CD4-positive, alpha-beta memory T cell (primary cell): ENCODE measurements around the gene SLC38A8. TPM values are rescaled to one million over a fixed set of nuclear protein-coding genes. Genes with fewer than 3 reads are reported as not detected.

Experiments
- CTCF ChIA-PET: fragments of 350-600 bp; sonication (Branson Sonifier 250); formaldehyde crosslinking; loops from one replicate; lab custom pipeline; 2021; ENCODE audit warnings: inconsistent platforms; ENCODE audit not compliant: partially characterized antibody; lab: Charles Lee
- POLR2A ChIA-PET: fragments of 350-600 bp; sonication (Branson Sonifier 250); formaldehyde crosslinking; loops from one replicate; lab custom pipeline; 2021; ENCODE audit not compliant: partially characterized antibody; lab: Charles Lee
- DNase-seq, 5 donors: peaks; one replicate each; pipeline versions ENCODE4 v3.0.0 to v3.0.0-alpha.2; 2020 to 2022; ENCODE audit warnings: mixed read lengths in 1 of 5
- H3K27ac ChIP-seq: one replicate; pipeline ENCODE4 v1.7.0; 2013; ENCODE audit warnings: low read depth, low read length
- H3K27me3 ChIP-seq: 2 replicates; pipeline ENCODE4 v1.7.0; 2013; ENCODE audit warnings: mild to moderate bottlenecking, low read length, moderate library complexity; ENCODE audit not compliant: insufficient read depth
- H3K36me3 ChIP-seq: 2 replicates; pipeline ENCODE4 v1.7.0; 2013; ENCODE audit warnings: mild to moderate bottlenecking, low read length, moderate library complexity; ENCODE audit not compliant: insufficient read depth
- H3K4me1 ChIP-seq: 2 replicates; pipeline ENCODE4 v1.7.0; 2013; ENCODE audit warnings: mild to moderate bottlenecking, low read length, moderate library complexity; ENCODE audit not compliant: insufficient read depth
- H3K4me3 ChIP-seq, 2 donors: one replicate each; pipeline ENCODE4 v1.7.0; 2013; ENCODE audit warnings: low read length in 2 of 2, mild to moderate bottlenecking in 1 of 2
- H3K9me3 ChIP-seq, 2 donors: one replicate each; pipeline ENCODE4 v1.7.0; 2013; ENCODE audit warnings: low read length in 2 of 2, control low read depth in 1 of 2; ENCODE audit not compliant: control insufficient read depth in 1 of 2
- H3K27ac Mint-ChIP-seq, 7 donors: one replicate each; pipeline ENCODE4 v1.8.0; 2020 to 2021; ENCODE audit warnings: mixed read lengths in 7 of 7, mild to moderate bottlenecking in 6 of 7, inconsistent platforms in 3 of 7, moderate library complexity in 3 of 7
- H3K27me3 Mint-ChIP-seq, 2 donors: one replicate each; pipeline ENCODE4 v1.8.0; 2020 to 2021; ENCODE audit warnings: mixed read lengths in 2 of 2
- H3K36me3 Mint-ChIP-seq, 2 donors: one replicate each; pipeline ENCODE4 v1.8.0; 2020 to 2021; ENCODE audit warnings: mixed read lengths in 2 of 2, inconsistent platforms in 1 of 2, mild to moderate bottlenecking in 1 of 2
- H3K4me1 Mint-ChIP-seq, 4 donors: one replicate each; pipeline ENCODE4 v1.8.0; 2020 to 2021; ENCODE audit warnings: mixed read lengths in 4 of 4, mild to moderate bottlenecking in 1 of 4
- H3K4me3 Mint-ChIP-seq, 8 donors: one replicate each; pipeline ENCODE4 v1.8.0; 2020 to 2021; ENCODE audit warnings: mixed read lengths in 8 of 8, mild to moderate bottlenecking in 7 of 8, moderate library complexity in 6 of 8, inconsistent platforms in 3 of 8
- H3K9me3 Mint-ChIP-seq, 8 donors: one replicate each; pipeline ENCODE4 v1.8.0; 2020 to 2021; ENCODE audit warnings: mixed read lengths in 8 of 8, mild to moderate bottlenecking in 5 of 8, inconsistent platforms in 3 of 8, moderate library complexity in 1 of 8
- intact Hi-C: fragments of 100-400 bp; cut with micrococcal nuclease; formaldehyde crosslinking; loops from one replicate; pipeline ENCODE4 v1.15.1; 2023
- polyA plus RNA-seq, 2 donors: library from polyadenylated mRNA; unstranded; fragments of 300-500 nt; fragmentation: Illumina TruSeq; gene quantifications; one replicate each; pipeline ENCODE4 v1.2.3, GENCODE V29; 2021
- total RNA-seq, 2 experiments: library from RNA; stranded (reverse); gene quantifications; one replicate each; pipeline ENCODE4 v1.2.3, GENCODE V29; 2021

The SLC38A8 gene
- total and polyA plus RNA-seq, 4 experiments from 2014 or later = not detected

GRCh38 chr16:84086341-84086740, 43.7 kb upstream of the SLC38A8 start:
- Mint-ChIP-seq H3K4me3 (peak overlapping the region in 1 of 8 donors; percentile 25), H3K36me3 (peaks cover 49 to 81% of the 10 kb centered on the region in 2 donors), H3K4me1 (peaks cover 26 to 40% (median 34%) of the 10 kb centered on the region in 4 donors), H3K9me3 (no peaks in the 10 kb centered on the region), H3K27ac (peak overlapping the region in 4 of 7 donors; percentile 1 to 64 (median 24)), H3K27me3 (no peaks in the 10 kb centered on the region)
- H3K4me3 ChIP-seq = no peak overlapping the region
- H3K27me3 ChIP-seq = no peaks in the 10 kb centered on the region
- peaks cover 72% of the 10 kb centered on the region for H3K36me3 ChIP-seq
- H3K4me1 ChIP-seq = peaks cover 29% of the 10 kb centered on the region
- intact Hi-C loops = loop anchor here (5.0 kb wide), 1 partner anchor 416 kb away; the partner anchor contains the start of gene MEAK7
- no peaks in the 10 kb centered on the region for H3K9me3 ChIP-seq
- ChIA-PET CTCF (interaction anchor here (0.9 to 6.6 kb wide), 10 partner anchors 9 to 102 kb away, joined by 3 to 78 read pairs (median 20); partner anchors contain the start of genes DNAAF1, HSDL1, MBTPS1 and TAF1C), POLR2A (interaction anchor here (1.6 to 1.9 kb wide), 2 partner anchors 30 to 101 kb away, joined by 5 to 6 read pairs; partner anchors contain the start of genes MBTPS1 and TAF1C)
- DNase-seq = no peak
- H3K27ac ChIP-seq = no peak overlapping the region

GRCh38 chr16:84085773-84086172, 43.2 kb upstream of the SLC38A8 start:
- Histone ChIP-seq H3K4me1 (peaks cover 29% of the 10 kb centered on the region), H3K36me3 (peaks cover 78% of the 10 kb centered on the region), H3K9me3 (no peaks in the 10 kb centered on the region), H3K27ac (no peak overlapping the region), H3K27me3 (no peaks in the 10 kb centered on the region), H3K4me3 (no peak overlapping the region)
- no peaks in the 10 kb centered on the region for H3K9me3 Mint-ChIP-seq
- ChIA-PET POLR2A (interaction anchor here (0.6 to 1.9 kb wide), 3 partner anchors 31 to 1444 kb away, joined by 3 to 6 read pairs (median 5); partner anchors contain the start of genes MBTPS1 and TAF1C), CTCF (interaction anchor here (0.6 to 6.6 kb wide), 13 partner anchors 9 to 102 kb away, joined by 3 to 78 read pairs (median 8); partner anchors contain the start of genes DNAAF1, HSDL1, MBTPS1 and TAF1C)
- H3K27me3 Mint-ChIP-seq = no peaks in the 10 kb centered on the region
- H3K4me3 Mint-ChIP-seq = peak overlapping the region in 1 of 8 donors; percentile 25
- no peak for DNase-seq
- H3K27ac Mint-ChIP-seq = peak overlapping the region in 6 of 7 donors; percentile 5 to 64 (median 50)
- H3K36me3 Mint-ChIP-seq = peaks cover 49 to 82% of the 10 kb centered on the region in 2 donors
- H3K4me1 Mint-ChIP-seq = peaks cover 26 to 45% (median 34%) of the 10 kb centered on the region in 4 donors
- intact Hi-C loops = loop anchor here (2.0 to 5.0 kb wide), 2 partner anchors 31 to 417 kb away; partner anchors contain the start of genes MBTPS1 and MEAK7

- H3K4me1 Mint-ChIP-seq = peaks cover 26 to 47% (median 34%) of the 10 kb centered on the region in 4 donors
- H3K4me3 ChIP-seq = no peak overlapping the region
- no peak overlapping the region for H3K27ac ChIP-seq
- H3K9me3 ChIP-seq = no peaks in the 10 kb centered on the region
- peaks cover 29% of the 10 kb centered on the region for H3K4me1 ChIP-seq
- H3K27ac Mint-ChIP-seq = peak overlapping the region in 1 of 7 donors; percentile 64
- peaks cover 51 to 83% of the 10 kb centered on the region in 2 donors for H3K36me3 Mint-ChIP-seq
- DNase-seq = no peak
- POLR2A ChIA-PET = interaction anchor here (0.6 to 1.1 kb wide), 3 partner anchors 31 to 1443 kb away, joined by 3 to 8 read pairs (median 5); partner anchors contain the start of gene MBTPS1
- H3K4me3 Mint-ChIP-seq = no peak overlapping the region
- no peaks in the 10 kb centered on the region for H3K9me3 Mint-ChIP-seq
- H3K27me3 ChIP-seq = no peaks in the 10 kb centered on the region
- CTCF ChIA-PET = interaction anchor here (0.6 to 6.6 kb wide), 16 partner anchors 10 to 105 kb away, joined by 3 to 78 read pairs (median 7); partner anchors contain the start of genes MBTPS1 and TAF1C
- peaks cover 81% of the 10 kb centered on the region for H3K36me3 ChIP-seq
- no peaks in the 10 kb centered on the region for H3K27me3 Mint-ChIP-seq
- intact Hi-C loops = loop anchor here (2.0 to 5.0 kb wide), 2 partner anchors 32 to 417 kb away; partner anchors contain the start of genes MBTPS1 and MEAK7
These were observed 42.7 kb upstream of the SLC38A8 start for GRCh38 chr16:84085271-84085667.

- H3K36me3 ChIP-seq = peaks cover 81% of the 10 kb centered on the region
- ChIA-PET POLR2A (interaction anchor here (0.8 to 1.1 kb wide), 2 partner anchors 32 to 91 kb away, joined by 5 to 8 read pairs; partner anchors contain the start of gene MBTPS1), CTCF (interaction anchor here (0.7 to 6.6 kb wide), 19 partner anchors 10 to 106 kb away, joined by 3 to 78 read pairs (median 6); partner anchors contain the start of genes MBTPS1 and TAF1C)
- Mint-ChIP-seq H3K9me3 (no peaks in the 10 kb centered on the region), H3K27ac (peak overlapping the region in 5 of 7 donors; percentile 19 to 64 (median 55)), H3K4me1 (peaks cover 29 to 52% (median 35%) of the 10 kb centered on the region in 4 donors), H3K4me3 (peak overlapping the region in 4 of 8 donors; percentile 13 to 39 (median 18)), H3K27me3 (no peaks in the 10 kb centered on the region), H3K36me3 (peaks cover 52 to 84% of the 10 kb centered on the region in 2 donors)
- no peaks in the 10 kb centered on the region for H3K9me3 ChIP-seq
- peak; percentile 64 to 76 (median 67) for DNase-seq
- intact Hi-C loops = loop anchor here (1.0 to 5.0 kb wide), 4 partner anchors 32 to 418 kb away; partner anchors contain the start of genes MBTPS1, MEAK7 and TAF1C
- H3K4me3 ChIP-seq = no peak overlapping the region
- H3K27me3 ChIP-seq = no peaks in the 10 kb centered on the region
- no peak overlapping the region for H3K27ac ChIP-seq
- peaks cover 29% of the 10 kb centered on the region for H3K4me1 ChIP-seq
These were observed 42.1 kb upstream of the SLC38A8 start for GRCh38 chr16:84084570-84085270.

- no peak overlapping the region for H3K27ac ChIP-seq
- Mint-ChIP-seq H3K4me1 (peaks cover 18 to 37% (median 30%) of the 10 kb centered on the region in 4 donors), H3K36me3 (peaks cover 47 to 81% of the 10 kb centered on the region in 2 donors), H3K27ac (no peak overlapping the region), H3K4me3 (no peak overlapping the region), H3K9me3 (no peaks in the 10 kb centered on the region), H3K27me3 (no peaks in the 10 kb centered on the region)
- DNase-seq = no peak
- CTCF ChIA-PET = interaction anchor here (0.7 to 6.6 kb wide), 8 partner anchors 9 to 105 kb away, joined by 4 to 78 read pairs (median 16); partner anchors contain the start of genes MBTPS1 and TAF1C
- peaks cover 74% of the 10 kb centered on the region for H3K36me3 ChIP-seq
- H3K4me1 ChIP-seq = peaks cover 16% of the 10 kb centered on the region
- H3K27me3 ChIP-seq = no peaks in the 10 kb centered on the region
- H3K9me3 ChIP-seq = no peaks in the 10 kb centered on the region
- intact Hi-C loops = no loop called here
- POLR2A ChIA-PET = no interaction called here
- no peak overlapping the region for H3K4me3 ChIP-seq
These were observed 40.4 kb upstream of the SLC38A8 start for GRCh38 chr16:84082835-84083569.

GRCh38 chr16:84082110-84082509, 39.5 kb upstream of the SLC38A8 start:
- peaks cover 75% of the 10 kb centered on the region for H3K36me3 ChIP-seq
- H3K27ac ChIP-seq = no peak overlapping the region
- H3K4me3 Mint-ChIP-seq = no peak overlapping the region
- POLR2A ChIA-PET = no interaction called here
- H3K36me3 Mint-ChIP-seq = peaks cover 48 to 82% of the 10 kb centered on the region in 2 donors
- H3K9me3 ChIP-seq = no peaks in the 10 kb centered on the region
- no peak overlapping the region for H3K27ac Mint-ChIP-seq
- CTCF ChIA-PET = interaction anchor here (1.8 to 6.6 kb wide), 4 partner anchors 10 to 106 kb away, joined by 7 to 78 read pairs (median 48); partner anchors contain the start of gene TAF1C
- intact Hi-C loops = no loop called here
- no peaks in the 10 kb centered on the region for H3K9me3 Mint-ChIP-seq
- peaks cover 18 to 39% (median 30%) of the 10 kb centered on the region in 4 donors for H3K4me1 Mint-ChIP-seq
- no peak for DNase-seq
- no peaks in the 10 kb centered on the region for H3K27me3 ChIP-seq
- peaks cover 10% of the 10 kb centered on the region for H3K4me1 ChIP-seq
- no peaks in the 10 kb centered on the region for H3K27me3 Mint-ChIP-seq
- no peak overlapping the region for H3K4me3 ChIP-seq
